SK-N-SH treated with all-trans-retinoic acid at 6 μM for 48 hours (cell line): Measurements from ENCODE around the gene PDE9A.

Source experiments
- ATAC-seq: fragments of 200-7000 bp; cut with Tn5 transposase; 3 replicates; pipeline ENCODE4 v1.9.1; 2020; ENCODE audit warnings: mild to moderate bottlenecking, moderate library complexity
- ARNTL ChIP-seq: fragments of 450-650 bp; formaldehyde crosslinking; IDR thresholded peaks from 2 replicates; pipeline ENCODE4 v1.5.0; 2020; ENCODE audit warnings: low read depth, mild to moderate bottlenecking, moderate library complexity, borderline replicate concordance
- BACH2 ChIP-seq: fragments of 250-450 bp; sonication (Bioruptor Pico); IDR thresholded peaks from 2 replicates; pipeline ENCODE4 v1.9.0; 2021; ENCODE audit warnings: mild to moderate bottlenecking, borderline replicate concordance
- CREB5 ChIP-seq: fragments of 250-450 bp; sonication (Bioruptor Pico); IDR thresholded peaks from 2 replicates; pipeline ENCODE4 v1.5.1; 2020; ENCODE audit warnings: low read depth, mild to moderate bottlenecking, moderate library complexity
- CSDC2 ChIP-seq: fragments of 250-450 bp; sonication (Bioruptor Pico); IDR thresholded peaks from 2 replicates; pipeline ENCODE4 v1.5.0; 2020; ENCODE audit warnings: mild to moderate bottlenecking, moderate library complexity
- CSRNP3 ChIP-seq: fragments of 250-450 bp; sonication (Bioruptor Pico); IDR thresholded peaks from 2 replicates; pipeline ENCODE4 v1.5.1; 2021; ENCODE audit warnings: mild to moderate bottlenecking, moderate library complexity
- ESRRG ChIP-seq: fragments of 250-450 bp; sonication (Bioruptor Pico); IDR thresholded peaks from 2 replicates; pipeline ENCODE4 v1.6.1; 2021; ENCODE audit warnings: mild to moderate bottlenecking
- ISL1 ChIP-seq: fragments of 250-450 bp; sonication (Bioruptor Pico); IDR thresholded peaks from 2 replicates; pipeline ENCODE4 v2.1.2; 2022; ENCODE audit warnings: mild to moderate bottlenecking, moderate library complexity
- PATZ1 ChIP-seq: fragments of 250-450 bp; sonication (Bioruptor Pico); IDR thresholded peaks from 2 replicates; pipeline ENCODE4 v1.8.0; 2020; ENCODE audit warnings: mild to moderate bottlenecking, moderate library complexity, borderline replicate concordance
- POU6F1 ChIP-seq: fragments of 250-450 bp; sonication (Bioruptor Pico); IDR thresholded peaks from 2 replicates; pipeline ENCODE4 v1.8.0; 2021; ENCODE audit warnings: low read depth, mild to moderate bottlenecking, moderate library complexity, borderline replicate concordance
- PPARA ChIP-seq: fragments of 250-450 bp; sonication (Bioruptor Pico); IDR thresholded peaks from 2 replicates; pipeline ENCODE4 v1.5.0; 2020; ENCODE audit warnings: mild to moderate bottlenecking, borderline replicate concordance
- RARB ChIP-seq: fragments of 250-450 bp; sonication (Bioruptor Pico); IDR thresholded peaks from 2 replicates; pipeline ENCODE4 v1.8.0; 2021; ENCODE audit warnings: mild to moderate bottlenecking, moderate library complexity
- SNAI2 ChIP-seq: fragments of 250-450 bp; sonication (Bioruptor Pico); IDR thresholded peaks from 2 replicates; pipeline ENCODE4 v1.5.0; 2020; ENCODE audit warnings: mild to moderate bottlenecking, moderate library complexity
- TOX ChIP-seq: fragments of 250-450 bp; sonication (Bioruptor Pico); IDR thresholded peaks from 2 replicates; pipeline ENCODE4 v1.8.0; 2021; ENCODE audit warnings: mild to moderate bottlenecking, moderate library complexity, borderline replicate concordance
- TSHZ2 ChIP-seq: fragments of 250-450 bp; sonication (Bioruptor Pico); IDR thresholded peaks from 2 replicates; pipeline ENCODE4 v1.5.0; 2020; ENCODE audit warnings: mild to moderate bottlenecking, moderate library complexity
- ZC3H10 ChIP-seq: fragments of 250-450 bp; sonication (Bioruptor Pico); IDR thresholded peaks from 2 replicates; pipeline ENCODE4 v1.5.1; 2021; ENCODE audit warnings: mild to moderate bottlenecking, moderate library complexity
- ZFP30 ChIP-seq: fragments of 450-650 bp; formaldehyde crosslinking; IDR thresholded peaks from 2 replicates; pipeline ENCODE4 v1.5.0; 2022; ENCODE audit warnings: mild to moderate bottlenecking, moderate library complexity
- ZNF565 ChIP-seq: fragments of 450-650 bp; formaldehyde crosslinking; conservative IDR thresholded peaks from 2 replicates; pipeline ENCODE4 v1.5.0; 2020; ENCODE audit warnings: low read depth, mild to moderate bottlenecking, moderate library complexity
- ZNF70 ChIP-seq: fragments of 450-650 bp; formaldehyde crosslinking; IDR thresholded peaks from 2 replicates; pipeline ENCODE4 v1.5.0; 2020; ENCODE audit warnings: mild to moderate bottlenecking, moderate library complexity
- ZNF8 ChIP-seq: fragments of 450-650 bp; formaldehyde crosslinking; IDR thresholded peaks from 2 replicates; pipeline ENCODE4 v1.5.0; 2020; ENCODE audit warnings: mild to moderate bottlenecking, moderate library complexity

The PDE9A gene

GRCh38 chr21:42666023-42666747, 12.8 kb downstream of the PDE9A start:
- TF ChIP-seq TSHZ2 (CRISPR knock-in tag) = no peak
- TF ChIP-seq PPARA = no peak
- no peak for TF ChIP-seq ZNF8 (CRISPR knock-in tag)
- TF ChIP-seq RARB (CRISPR knock-in tag) = no peak
- TF ChIP-seq SNAI2 (CRISPR knock-in tag) = no peak
- TF ChIP-seq CREB5 (CRISPR knock-in tag) = no peak
- TF ChIP-seq POU6F1 (CRISPR knock-in tag) = no peak
- no peak for TF ChIP-seq ISL1 (CRISPR knock-in tag)
- no peak for TF ChIP-seq BACH2 (CRISPR knock-in tag)
- TF ChIP-seq ZFP30 (CRISPR knock-in tag) = no peak
- TF ChIP-seq CSRNP3 (CRISPR knock-in tag) = no peak
- TF ChIP-seq ARNTL = no peak
- no peak for TF ChIP-seq ZC3H10 (CRISPR knock-in tag)
- TF ChIP-seq ZNF565 (CRISPR knock-in tag) = no peak
- no peak for TF ChIP-seq CSDC2 (CRISPR knock-in tag)
- TF ChIP-seq ZNF70 (CRISPR knock-in tag) = no peak
- TF ChIP-seq TOX = no peak
- TF ChIP-seq PATZ1 (CRISPR knock-in tag) = no peak
- no peak for ATAC-seq

- TF ChIP-seq ZNF565 (CRISPR knock-in tag) (no peak), BACH2 (CRISPR knock-in tag) (no peak), ZNF70 (CRISPR knock-in tag) (no peak), TSHZ2 (CRISPR knock-in tag) (no peak), CREB5 (CRISPR knock-in tag) (no peak), ARNTL (no peak), ESRRG (CRISPR knock-in tag) (no peak), ISL1 (CRISPR knock-in tag) (no peak)
- ATAC-seq = no peak
Observed at GRCh38 chr21:42666925-42667324, 13.5 kb downstream of the PDE9A start.
